ENCODE measurements around the gene WHRN. TPM values are rescaled to one million over a fixed set of nuclear protein-coding genes. Genes with fewer than 3 reads are reported as not detected.

Gene WHRN
- total and polyA plus RNA-seq, 9 of the 15 experiments (the other 6 are each of a cell fraction or from before 2014, with no cell fraction given) = 0.31 to 14.1 (median 3.0) TPM

GRCh38 chr9:114396558-114397218 lies 108.6 kb downstream of the WHRN start (continued):
- TF ChIP-seq, protein P1, sequence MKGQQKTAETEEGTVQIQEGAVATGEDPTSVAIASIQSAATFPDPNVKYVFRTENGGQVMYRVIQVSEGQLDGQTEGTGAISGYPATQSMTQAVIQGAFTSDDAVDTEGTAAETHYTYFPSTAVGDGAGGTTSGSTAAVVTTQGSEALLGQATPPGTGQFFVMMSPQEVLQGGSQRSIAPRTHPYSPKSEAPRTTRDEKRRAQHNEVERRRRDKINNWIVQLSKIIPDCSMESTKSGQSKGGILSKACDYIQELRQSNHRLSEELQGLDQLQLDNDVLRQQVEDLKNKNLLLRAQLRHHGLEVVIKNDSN (CRISPR knock-in tag; IDR thresholded peaks at IDR 0.05) = peak; percentile 84
- TF ChIP-seq ZNF408 (CRISPR knock-in tag; IDR thresholded peaks at IDR 0.05; ENCODE audit: low read depth) (no peak), JUN (IDR thresholded peaks at IDR 0.05; ENCODE audit: borderline replicate concordance, low read depth, low read length) (peak; percentile 59; the same call in 1 of the 2 replicates), JUN (CRISPR knock-in tag; IDR thresholded peaks at IDR 0.05; ENCODE audit: borderline replicate concordance) (no peak), MITF (IDR thresholded peaks at IDR 0.05) (peak; percentile 24; the same call in 1 of the 2 replicates), ZNF75A (CRISPR knock-in tag; IDR thresholded peaks at IDR 0.05) (0 out of 2 replicates have a peak, but pooled peaks have one; percentile 11), SNRNP70 (optimal IDR thresholded peaks at IDR 0.05; ENCODE audit: low read depth, low read length) (no peak), ZNF586 (CRISPR knock-in tag; conservative IDR thresholded peaks at IDR 0.05) (0 out of 2 replicates have a peak, but pooled peaks have one; percentile 52), TCF15 (CRISPR knock-in tag; IDR thresholded peaks at IDR 0.05) (peak; percentile 68; the same call in 1 of the 2 replicates), NFRKB (IDR thresholded peaks at IDR 0.05; ENCODE audit: low read depth) (peak; percentile 73; the same call in 1 of the 2 replicates), NBN (IDR thresholded peaks at IDR 0.05; ENCODE audit: low read depth) (0 out of 2 replicates have a peak, but pooled peaks have one; percentile 15), ZNF639 (CRISPR knock-in tag; conservative IDR thresholded peaks at IDR 0.05 in 1 of 2, IDR thresholded peaks at IDR 0.05 in 1 of 2) (peak in 1 of 2 experiments; percentile 53; a peak in 1 of 4 replicates), ZNF134 (CRISPR knock-in tag; conservative IDR thresholded peaks at IDR 0.05) (0 out of 2 replicates have a peak, but pooled peaks have one; percentile 13), ZNF561 (CRISPR knock-in tag; conservative IDR thresholded peaks at IDR 0.05) (no peak), HOXB6 (CRISPR knock-in tag; IDR thresholded peaks at IDR 0.05; ENCODE audit: borderline replicate concordance) (no peak), ATF7 (IDR thresholded peaks at IDR 0.05) (peak; percentile 56; the same call in 1 of the 2 replicates), PTRF (tag; IDR thresholded peaks at IDR 0.05) (peak; percentile 77)
- TF ChIP-seq, protein P2, sequence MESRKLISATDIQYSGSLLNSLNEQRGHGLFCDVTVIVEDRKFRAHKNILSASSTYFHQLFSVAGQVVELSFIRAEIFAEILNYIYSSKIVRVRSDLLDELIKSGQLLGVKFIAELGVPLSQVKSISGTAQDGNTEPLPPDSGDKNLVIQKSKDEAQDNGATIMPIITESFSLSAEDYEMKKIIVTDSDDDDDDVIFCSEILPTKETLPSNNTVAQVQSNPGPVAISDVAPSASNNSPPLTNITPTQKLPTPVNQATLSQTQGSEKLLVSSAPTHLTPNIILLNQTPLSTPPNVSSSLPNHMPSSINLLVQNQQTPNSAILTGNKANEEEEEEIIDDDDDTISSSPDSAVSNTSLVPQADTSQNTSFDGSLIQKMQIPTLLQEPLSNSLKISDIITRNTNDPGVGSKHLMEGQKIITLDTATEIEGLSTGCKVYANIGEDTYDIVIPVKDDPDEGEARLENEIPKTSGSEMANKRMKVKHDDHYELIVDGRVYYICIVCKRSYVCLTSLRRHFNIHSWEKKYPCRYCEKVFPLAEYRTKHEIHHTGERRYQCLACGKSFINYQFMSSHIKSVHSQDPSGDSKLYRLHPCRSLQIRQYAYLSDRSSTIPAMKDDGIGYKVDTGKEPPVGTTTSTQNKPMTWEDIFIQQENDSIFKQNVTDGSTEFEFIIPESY (CRISPR knock-in tag; IDR thresholded peaks at IDR 0.05) = peak; percentile 80

All from K562 (cell line).